SK-N-SH treated with all-trans-retinoic acid at 6 μM for 48 hours (cell line): Measurements from ENCODE around the gene UCK1.

Source experiments
- ATAC-seq: fragments of 200-7000 bp; cut with Tn5 transposase; 3 replicates; pipeline ENCODE4 v1.9.1; 2020; ENCODE audit warnings: mild to moderate bottlenecking, moderate library complexity
- BACH2 ChIP-seq: fragments of 250-450 bp; sonication (Bioruptor Pico); IDR thresholded peaks from 2 replicates; pipeline ENCODE4 v1.9.0; 2021; ENCODE audit warnings: mild to moderate bottlenecking, borderline replicate concordance
- CSDC2 ChIP-seq: fragments of 250-450 bp; sonication (Bioruptor Pico); IDR thresholded peaks from 2 replicates; pipeline ENCODE4 v1.5.0; 2020; ENCODE audit warnings: mild to moderate bottlenecking, moderate library complexity
- ESRRG ChIP-seq: fragments of 250-450 bp; sonication (Bioruptor Pico); IDR thresholded peaks from 2 replicates; pipeline ENCODE4 v1.6.1; 2021; ENCODE audit warnings: mild to moderate bottlenecking
- GLIS3 ChIP-seq: fragments of 250-450 bp; sonication (Bioruptor Pico); IDR thresholded peaks from 2 replicates; pipeline ENCODE4 v1.5.0; 2020; ENCODE audit warnings: mild to moderate bottlenecking, moderate library complexity
- OSR1 ChIP-seq: fragments of 250-450 bp; sonication (Bioruptor Pico); IDR thresholded peaks from 2 replicates; pipeline ENCODE4 v1.8.0; 2022; ENCODE audit warnings: moderate library complexity, mild to moderate bottlenecking, inconsistent platforms
- RARB ChIP-seq: fragments of 250-450 bp; sonication (Bioruptor Pico); IDR thresholded peaks from 2 replicates; pipeline ENCODE4 v1.8.0; 2021; ENCODE audit warnings: mild to moderate bottlenecking, moderate library complexity
- TCF4 ChIP-seq: fragments of 250-450 bp; sonication (Bioruptor Pico); IDR thresholded peaks from 2 replicates; pipeline ENCODE4 v1.8.0; 2021; ENCODE audit warnings: mild to moderate bottlenecking, moderate library complexity, borderline replicate concordance
- TOX ChIP-seq: fragments of 250-450 bp; sonication (Bioruptor Pico); IDR thresholded peaks from 2 replicates; pipeline ENCODE4 v1.8.0; 2021; ENCODE audit warnings: mild to moderate bottlenecking, moderate library complexity, borderline replicate concordance
- ZC3H10 ChIP-seq: fragments of 250-450 bp; sonication (Bioruptor Pico); IDR thresholded peaks from 2 replicates; pipeline ENCODE4 v1.5.1; 2021; ENCODE audit warnings: mild to moderate bottlenecking, moderate library complexity
- ZFP3 ChIP-seq: fragments of 250-450 bp; sonication (Bioruptor Pico); IDR thresholded peaks from 2 replicates; pipeline ENCODE4 v1.5.0; 2020; ENCODE audit warnings: mild to moderate bottlenecking, moderate library complexity
- ZFP30 ChIP-seq: fragments of 450-650 bp; formaldehyde crosslinking; IDR thresholded peaks from 2 replicates; pipeline ENCODE4 v1.5.0; 2022; ENCODE audit warnings: mild to moderate bottlenecking, moderate library complexity
- ZNF565 ChIP-seq: fragments of 450-650 bp; formaldehyde crosslinking; conservative IDR thresholded peaks from 2 replicates; pipeline ENCODE4 v1.5.0; 2020; ENCODE audit warnings: low read depth, mild to moderate bottlenecking, moderate library complexity
- ZNF70 ChIP-seq: fragments of 450-650 bp; formaldehyde crosslinking; IDR thresholded peaks from 2 replicates; pipeline ENCODE4 v1.5.0; 2020; ENCODE audit warnings: mild to moderate bottlenecking, moderate library complexity
- ZNF8 ChIP-seq: fragments of 450-650 bp; formaldehyde crosslinking; IDR thresholded peaks from 2 replicates; pipeline ENCODE4 v1.5.0; 2020; ENCODE audit warnings: mild to moderate bottlenecking, moderate library complexity
- TF ChIP-seq, protein P1 (sequence below): fragments of 250-450 bp; sonication (Bioruptor Pico); IDR thresholded peaks from 2 replicates; pipeline ENCODE4 v1.5.0; 2020; ENCODE audit warnings: mild to moderate bottlenecking, moderate library complexity
- TF ChIP-seq, protein P2 (sequence below): fragments of 250-450 bp; sonication (Bioruptor Pico); IDR thresholded peaks from 2 replicates; pipeline ENCODE4 v1.8.0; 2021; ENCODE audit warnings: low read depth, mild to moderate bottlenecking, moderate library complexity, borderline replicate concordance
- TF ChIP-seq, protein P3 (sequence below): fragments of 250-450 bp; sonication (Bioruptor Pico); IDR thresholded peaks from 2 replicates; pipeline ENCODE4 v1.8.0; 2020; ENCODE audit warnings: mild to moderate bottlenecking, moderate library complexity, borderline replicate concordance
- TF ChIP-seq, protein P4 (sequence below): fragments of 250-450 bp; sonication (Bioruptor Pico); IDR thresholded peaks from 2 replicates; pipeline ENCODE4 v1.5.1; 2020; ENCODE audit warnings: low read depth, mild to moderate bottlenecking, moderate library complexity
- TF ChIP-seq, protein P5 (sequence below): fragments of 250-450 bp; sonication (Bioruptor Pico); IDR thresholded peaks from 2 replicates; pipeline ENCODE4 v1.5.1; 2021; ENCODE audit warnings: mild to moderate bottlenecking, moderate library complexity

UCK1 gene

DNA sequence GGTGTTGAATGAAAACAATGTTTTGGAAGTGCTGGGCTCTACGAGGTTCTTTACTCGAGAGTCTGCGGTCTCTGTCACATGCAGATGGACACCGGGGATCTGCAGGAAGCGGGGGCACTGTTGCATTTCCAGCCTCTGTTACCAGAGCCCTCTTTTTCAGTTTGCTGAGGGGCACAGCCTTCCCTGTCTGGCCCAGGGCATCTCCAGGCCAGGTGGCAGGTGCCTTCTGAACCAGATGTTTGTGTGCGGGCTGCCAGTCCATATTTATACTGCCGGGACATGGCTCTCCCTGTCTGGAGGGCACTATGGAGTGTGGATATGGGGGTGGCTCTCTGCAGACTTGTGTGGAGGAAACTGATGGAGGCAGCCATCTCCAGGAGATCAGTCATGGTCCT lies 47.0 kb downstream of the UCK1 start (continued):
- TF ChIP-seq, protein P1, sequence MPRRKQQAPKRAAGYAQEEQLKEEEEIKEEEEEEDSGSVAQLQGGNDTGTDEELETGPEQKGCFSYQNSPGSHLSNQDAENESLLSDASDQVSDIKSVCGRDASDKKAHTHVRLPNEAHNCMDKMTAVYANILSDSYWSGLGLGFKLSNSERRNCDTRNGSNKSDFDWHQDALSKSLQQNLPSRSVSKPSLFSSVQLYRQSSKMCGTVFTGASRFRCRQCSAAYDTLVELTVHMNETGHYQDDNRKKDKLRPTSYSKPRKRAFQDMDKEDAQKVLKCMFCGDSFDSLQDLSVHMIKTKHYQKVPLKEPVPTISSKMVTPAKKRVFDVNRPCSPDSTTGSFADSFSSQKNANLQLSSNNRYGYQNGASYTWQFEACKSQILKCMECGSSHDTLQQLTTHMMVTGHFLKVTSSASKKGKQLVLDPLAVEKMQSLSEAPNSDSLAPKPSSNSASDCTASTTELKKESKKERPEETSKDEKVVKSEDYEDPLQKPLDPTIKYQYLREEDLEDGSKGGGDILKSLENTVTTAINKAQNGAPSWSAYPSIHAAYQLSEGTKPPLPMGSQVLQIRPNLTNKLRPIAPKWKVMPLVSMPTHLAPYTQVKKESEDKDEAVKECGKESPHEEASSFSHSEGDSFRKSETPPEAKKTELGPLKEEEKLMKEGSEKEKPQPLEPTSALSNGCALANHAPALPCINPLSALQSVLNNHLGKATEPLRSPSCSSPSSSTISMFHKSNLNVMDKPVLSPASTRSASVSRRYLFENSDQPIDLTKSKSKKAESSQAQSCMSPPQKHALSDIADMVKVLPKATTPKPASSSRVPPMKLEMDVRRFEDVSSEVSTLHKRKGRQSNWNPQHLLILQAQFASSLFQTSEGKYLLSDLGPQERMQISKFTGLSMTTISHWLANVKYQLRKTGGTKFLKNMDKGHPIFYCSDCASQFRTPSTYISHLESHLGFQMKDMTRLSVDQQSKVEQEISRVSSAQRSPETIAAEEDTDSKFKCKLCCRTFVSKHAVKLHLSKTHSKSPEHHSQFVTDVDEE: no peak
- no peak for TF ChIP-seq ZFP30 (CRISPR knock-in tag)

DNA sequence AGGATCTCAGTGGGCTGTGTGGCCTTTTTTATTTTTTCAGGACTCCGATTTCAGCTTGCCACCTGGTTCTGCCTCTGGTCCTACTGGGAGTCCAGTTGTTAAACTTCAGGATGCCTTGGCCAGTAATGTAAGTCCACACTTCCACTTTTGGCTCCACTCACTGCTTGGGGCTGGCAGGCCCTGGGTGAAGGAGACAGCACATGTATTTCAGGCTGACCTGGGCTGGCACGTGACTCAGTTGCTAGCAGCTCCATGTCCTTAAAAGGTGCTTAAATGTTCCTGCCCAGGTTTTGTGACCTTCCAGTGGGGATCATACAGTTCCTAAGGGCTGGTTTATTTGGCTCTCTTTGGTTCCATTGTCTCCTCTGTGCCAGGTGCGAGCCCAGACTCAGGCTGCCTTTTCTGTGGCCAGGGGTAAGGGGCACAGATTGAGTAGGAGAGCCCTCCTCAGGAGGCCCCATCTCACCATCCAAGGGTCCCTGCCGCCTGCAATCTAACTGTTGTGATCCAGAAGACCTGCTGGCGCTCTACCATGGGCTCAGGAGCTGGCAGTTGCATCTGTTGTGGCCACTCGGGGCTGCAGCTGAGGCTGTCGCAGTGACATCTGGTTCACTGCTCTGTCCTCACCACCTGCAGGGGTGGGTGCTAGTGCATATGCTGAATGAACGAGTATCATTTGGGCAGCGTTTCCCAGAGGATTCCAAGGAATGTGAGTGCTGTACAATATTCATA lies 47.6 kb downstream of the UCK1 start:
- TF ChIP-seq ZNF70 (no peak), ZFP3 (no peak), TOX (no peak), BACH2 (CRISPR knock-in tag) (no peak), RARB (CRISPR knock-in tag) (no peak), CSDC2 (no peak), OSR1 (CRISPR knock-in tag) (no peak), ZNF8 (CRISPR knock-in tag) (no peak), ESRRG (CRISPR knock-in tag) (no peak), TCF4 (CRISPR knock-in tag) (no peak), GLIS3 (CRISPR knock-in tag) (no peak), ZC3H10 (CRISPR knock-in tag) (no peak), ZNF565 (no peak)
- TF ChIP-seq, protein P2, sequence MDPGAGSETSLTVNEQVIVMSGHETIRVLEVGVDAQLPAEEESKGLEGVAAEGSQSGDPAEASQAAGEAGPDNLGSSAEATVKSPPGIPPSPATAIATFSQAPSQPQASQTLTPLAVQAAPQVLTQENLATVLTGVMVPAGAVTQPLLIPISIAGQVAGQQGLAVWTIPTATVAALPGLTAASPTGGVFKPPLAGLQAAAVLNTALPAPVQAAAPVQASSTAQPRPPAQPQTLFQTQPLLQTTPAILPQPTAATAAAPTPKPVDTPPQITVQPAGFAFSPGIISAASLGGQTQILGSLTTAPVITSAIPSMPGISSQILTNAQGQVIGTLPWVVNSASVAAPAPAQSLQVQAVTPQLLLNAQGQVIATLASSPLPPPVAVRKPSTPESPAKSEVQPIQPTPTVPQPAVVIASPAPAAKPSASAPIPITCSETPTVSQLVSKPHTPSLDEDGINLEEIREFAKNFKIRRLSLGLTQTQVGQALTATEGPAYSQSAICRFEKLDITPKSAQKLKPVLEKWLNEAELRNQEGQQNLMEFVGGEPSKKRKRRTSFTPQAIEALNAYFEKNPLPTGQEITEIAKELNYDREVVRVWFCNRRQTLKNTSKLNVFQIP (CRISPR knock-in tag): no peak
- TF ChIP-seq, protein P1: no peak
- TF ChIP-seq, protein P3, sequence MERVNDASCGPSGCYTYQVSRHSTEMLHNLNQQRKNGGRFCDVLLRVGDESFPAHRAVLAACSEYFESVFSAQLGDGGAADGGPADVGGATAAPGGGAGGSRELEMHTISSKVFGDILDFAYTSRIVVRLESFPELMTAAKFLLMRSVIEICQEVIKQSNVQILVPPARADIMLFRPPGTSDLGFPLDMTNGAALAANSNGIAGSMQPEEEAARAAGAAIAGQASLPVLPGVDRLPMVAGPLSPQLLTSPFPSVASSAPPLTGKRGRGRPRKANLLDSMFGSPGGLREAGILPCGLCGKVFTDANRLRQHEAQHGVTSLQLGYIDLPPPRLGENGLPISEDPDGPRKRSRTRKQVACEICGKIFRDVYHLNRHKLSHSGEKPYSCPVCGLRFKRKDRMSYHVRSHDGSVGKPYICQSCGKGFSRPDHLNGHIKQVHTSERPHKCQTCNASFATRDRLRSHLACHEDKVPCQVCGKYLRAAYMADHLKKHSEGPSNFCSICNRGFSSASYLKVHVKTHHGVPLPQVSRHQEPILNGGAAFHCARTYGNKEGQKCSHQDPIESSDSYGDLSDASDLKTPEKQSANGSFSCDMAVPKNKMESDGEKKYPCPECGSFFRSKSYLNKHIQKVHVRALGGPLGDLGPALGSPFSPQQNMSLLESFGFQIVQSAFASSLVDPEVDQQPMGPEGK (CRISPR knock-in tag): no peak
- TF ChIP-seq, protein P4, sequence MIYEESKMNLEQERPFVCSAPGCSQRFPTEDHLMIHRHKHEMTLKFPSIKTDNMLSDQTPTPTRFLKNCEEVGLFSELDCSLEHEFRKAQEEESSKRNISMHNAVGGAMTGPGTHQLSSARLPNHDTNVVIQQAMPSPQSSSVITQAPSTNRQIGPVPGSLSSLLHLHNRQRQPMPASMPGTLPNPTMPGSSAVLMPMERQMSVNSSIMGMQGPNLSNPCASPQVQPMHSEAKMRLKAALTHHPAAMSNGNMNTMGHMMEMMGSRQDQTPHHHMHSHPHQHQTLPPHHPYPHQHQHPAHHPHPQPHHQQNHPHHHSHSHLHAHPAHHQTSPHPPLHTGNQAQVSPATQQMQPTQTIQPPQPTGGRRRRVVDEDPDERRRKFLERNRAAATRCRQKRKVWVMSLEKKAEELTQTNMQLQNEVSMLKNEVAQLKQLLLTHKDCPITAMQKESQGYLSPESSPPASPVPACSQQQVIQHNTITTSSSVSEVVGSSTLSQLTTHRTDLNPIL: no peak
- TF ChIP-seq, protein P5, sequence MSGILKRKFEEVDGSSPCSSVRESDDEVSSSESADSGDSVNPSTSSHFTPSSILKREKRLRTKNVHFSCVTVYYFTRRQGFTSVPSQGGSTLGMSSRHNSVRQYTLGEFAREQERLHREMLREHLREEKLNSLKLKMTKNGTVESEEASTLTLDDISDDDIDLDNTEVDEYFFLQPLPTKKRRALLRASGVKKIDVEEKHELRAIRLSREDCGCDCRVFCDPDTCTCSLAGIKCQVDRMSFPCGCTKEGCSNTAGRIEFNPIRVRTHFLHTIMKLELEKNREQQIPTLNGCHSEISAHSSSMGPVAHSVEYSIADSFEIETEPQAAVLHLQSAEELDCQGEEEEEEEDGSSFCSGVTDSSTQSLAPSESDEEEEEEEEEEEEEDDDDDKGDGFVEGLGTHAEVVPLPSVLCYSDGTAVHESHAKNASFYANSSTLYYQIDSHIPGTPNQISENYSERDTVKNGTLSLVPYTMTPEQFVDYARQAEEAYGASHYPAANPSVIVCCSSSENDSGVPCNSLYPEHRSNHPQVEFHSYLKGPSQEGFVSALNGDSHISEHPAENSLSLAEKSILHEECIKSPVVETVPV: no peak
- ATAC-seq: no peak
